Mesenchymal stem cell (in vitro differentiated cells and primary cell): ENCODE measurements around the gene OR51A4.
"Not testable (repeated sequence)": the region's sequence is repeated elsewhere in the genome, so short reads cannot be mapped to it uniquely, and the experiment has no call there.

Experiments
- DNase-seq: peaks from one replicate; pipeline ENCODE4 v3.0.0-alpha.2; 2013
- H2AFZ ChIP-seq: one replicate; pipeline ENCODE4 v1.6.1; 2013; ENCODE audit warnings: low read depth, mild to moderate bottlenecking, control low read depth, inconsistent platforms, low read length, moderate library complexity
- H2AK5ac ChIP-seq: 2 replicates; pipeline ENCODE4 v1.6.1; 2013; ENCODE audit warnings: low read length, moderate library complexity, mild to moderate bottlenecking, inconsistent platforms; ENCODE audit not compliant: severe bottlenecking
- H2BK120ac ChIP-seq: one replicate; pipeline ENCODE4 v1.6.1; 2013; ENCODE audit warnings: low read depth, mild to moderate bottlenecking, inconsistent platforms, low read length, moderate library complexity
- H2BK12ac ChIP-seq, 2 experiments: one replicate each; pipeline ENCODE4 v1.6.1; 2013; ENCODE audit warnings: inconsistent platforms in 2 of 2, low read length in 2 of 2, mild to moderate bottlenecking in 2 of 2, moderate library complexity in 2 of 2, control low read depth in 1 of 2
- H2BK15ac ChIP-seq: one replicate; pipeline ENCODE4 v1.6.1; 2013; ENCODE audit warnings: mild to moderate bottlenecking, low read depth, inconsistent platforms; ENCODE audit not compliant: poor library complexity, severe bottlenecking
- H2BK5ac ChIP-seq: 2 replicates; pipeline ENCODE4 v1.6.1; 2013; ENCODE audit warnings: low read depth, mild to moderate bottlenecking, low read length, control low read depth, inconsistent platforms; ENCODE audit not compliant: poor library complexity, severe bottlenecking
- H3K14ac ChIP-seq, 2 experiments: one replicate each; pipeline ENCODE4 v1.6.1; 2013; ENCODE audit warnings: inconsistent platforms in 2 of 2, low read length in 2 of 2, control low read depth in 1 of 2, mild to moderate bottlenecking in 1 of 2, moderate library complexity in 1 of 2
- H3K18ac ChIP-seq, 2 experiments: one replicate each; pipeline ENCODE4 v1.6.1; 2013; ENCODE audit warnings: inconsistent platforms in 2 of 2, low read length in 2 of 2, control low read depth in 1 of 2, low read depth in 1 of 2, mild to moderate bottlenecking in 1 of 2
- H3K23ac ChIP-seq, 2 experiments: one replicate each; pipeline ENCODE4 v1.6.1; 2013; ENCODE audit warnings: inconsistent platforms in 2 of 2, low read length in 2 of 2, mild to moderate bottlenecking in 2 of 2, moderate library complexity in 2 of 2, control low read depth in 1 of 2
- H3K27ac ChIP-seq: 2 replicates; pipeline ENCODE4 v1.5.1; 2013; ENCODE audit warnings: mild to moderate bottlenecking, moderate library complexity, low read length, control low read depth, inconsistent platforms; ENCODE audit not compliant: poor library complexity, severe bottlenecking
- H3K27me3 ChIP-seq, 2 experiments: 2 replicates each; pipeline versions ENCODE4 v1.6.1 to v1.7.0; 2013; ENCODE audit warnings: low read length in 2 of 2, mild to moderate bottlenecking in 2 of 2, moderate library complexity in 2 of 2, control low read depth in 1 of 2, inconsistent platforms in 1 of 2; ENCODE audit not compliant: control insufficient read depth in 1 of 2, insufficient read depth in 1 of 2
- H3K36me3 ChIP-seq, 2 experiments: 2 replicates each; pipeline versions ENCODE4 v1.6.1 to v1.7.0; 2013; ENCODE audit warnings: low read length in 2 of 2, control low read depth in 1 of 2, inconsistent platforms in 1 of 2, low read depth in 1 of 2, mild to moderate bottlenecking in 1 of 2; ENCODE audit not compliant: insufficient read depth in 2 of 2, control insufficient read depth in 1 of 2
- H3K4ac ChIP-seq, 2 experiments: one replicate each; pipeline ENCODE4 v1.6.1; 2013; ENCODE audit warnings: inconsistent platforms in 2 of 2, low read length in 2 of 2, mild to moderate bottlenecking in 2 of 2, moderate library complexity in 2 of 2, control low read depth in 1 of 2, low read depth in 1 of 2
- H3K4me1 ChIP-seq: 2 replicates; pipeline ENCODE4 v1.6.1; 2013; ENCODE audit warnings: low read depth, low read length, control low read depth; ENCODE audit not compliant: control insufficient read depth, insufficient read depth
- H3K4me2 ChIP-seq: 2 replicates; pipeline ENCODE4 v1.6.1; 2013; ENCODE audit warnings: low read length, mild to moderate bottlenecking, inconsistent platforms; ENCODE audit not compliant: poor library complexity, severe bottlenecking
- H3K4me3 ChIP-seq, 2 experiments: 2 replicates each; pipeline versions ENCODE4 v1.5.1 to v1.7.0; 2013; ENCODE audit warnings: low read length in 2 of 2, mild to moderate bottlenecking in 2 of 2, control low read depth in 1 of 2, low read depth in 1 of 2; ENCODE audit not compliant: insufficient read depth in 1 of 2
- H3K79me1 ChIP-seq: replicated peaks from 2 replicates; pipeline ENCODE4 v1.6.1; 2013; ENCODE audit warnings: mild to moderate bottlenecking, control low read depth, low read length, inconsistent platforms; ENCODE audit not compliant: poor library complexity, severe bottlenecking
- H3K9ac ChIP-seq: 2 replicates; pipeline ENCODE4 v1.7.0; 2013; ENCODE audit warnings: mild to moderate bottlenecking, low read length, moderate library complexity
- H3K9me3 ChIP-seq: 2 replicates; pipeline ENCODE4 v1.7.0; 2013; ENCODE audit warnings: mild to moderate bottlenecking, low read length; ENCODE audit not compliant: control insufficient read depth
- H4K8ac ChIP-seq: one replicate; pipeline ENCODE4 v1.6.1; 2013; ENCODE audit warnings: inconsistent platforms, mild to moderate bottlenecking, low read length, moderate library complexity
- H4K91ac ChIP-seq: one replicate; pipeline ENCODE4 v1.6.1; 2013; ENCODE audit warnings: mild to moderate bottlenecking, low read length, inconsistent platforms
- WGBS: methylation state at CpG from one replicate; pipeline ENCODE4 v1.1.7; 2013; ENCODE audit warnings: mixed read lengths; 5-methylcytosine and 5-hydroxymethylcytosine counted together

Gene OR51A4

GRCh38 chr11:4960877-4961276, 13.5 kb upstream of the OR51A4 start:
- Histone ChIP-seq H3K4ac (no peak overlapping the region), H4K91ac (no peak overlapping the region), H3K23ac (no peak overlapping the region), H3K9ac (no peak overlapping the region), H3K18ac (no peak overlapping the region), H2BK5ac (no peak overlapping the region), H3K4me3 (no peak overlapping the region), H3K9me3 (no peaks in the 10 kb centered on the region), H3K4me2 (no peak overlapping the region), H3K79me1 (no peaks in the 10 kb centered on the region), H3K14ac (no peak overlapping the region), H3K36me3 (no peaks in the 10 kb centered on the region), H2AK5ac (no peak overlapping the region), H3K4me1 (no peaks in the 10 kb centered on the region), H2BK15ac (no peak overlapping the region), H2BK120ac (no peak overlapping the region), H3K27me3 (no peaks in the 10 kb centered on the region), H2BK12ac (no peak overlapping the region), H4K8ac (no peak overlapping the region), H3K27ac (no peak overlapping the region), H2AFZ (no peak overlapping the region)
- DNase-seq, result no peak
- WGBS, result 79% methylated on average over 3 of the region's 3 CpGs

- Histone ChIP-seq H4K91ac (no peak overlapping the region), H3K4ac (no peak overlapping the region), H3K18ac (no peak overlapping the region), H3K9me3 (no peaks in the 10 kb centered on the region), H3K4me3 (no peak overlapping the region), H2BK120ac (no peak overlapping the region), H3K9ac (no peak overlapping the region), H4K8ac (no peak overlapping the region), H2AK5ac (no peak overlapping the region), H2BK15ac (no peak overlapping the region), H2BK5ac (no peak overlapping the region), H3K4me2 (no peak overlapping the region), H3K27me3 (no peaks in the 10 kb centered on the region), H3K79me1 (no peaks in the 10 kb centered on the region), H3K27ac (no peak overlapping the region), H3K4me1 (no peaks in the 10 kb centered on the region), H2BK12ac (no peak overlapping the region), H3K23ac (no peak overlapping the region), H3K36me3 (no peaks in the 10 kb centered on the region), H2AFZ (no peak overlapping the region), H3K14ac (no peak overlapping the region)
- 88% methylated on average over 4 of the region's 4 CpGs for WGBS
- DNase-seq, result no peak
Measured at GRCh38 chr11:4957396-4957795, 10.0 kb upstream of the OR51A4 start.

GRCh38 chr11:4955613-4956012, 8.2 kb upstream of the OR51A4 start, which contains the start of gene OR51A2:
OR51A2 (minus strand) TSS chr11:4955713; CDS start chr11:4955713, 0 bp downstream.
- H2BK15ac ChIP-seq, H4K91ac ChIP-seq, H3K14ac ChIP-seq, H3K79me1 ChIP-seq, H3K4me3 ChIP-seq, H2BK12ac ChIP-seq, H3K9me3 ChIP-seq, H3K4me1 ChIP-seq, H3K27ac ChIP-seq, DNase-seq, H3K36me3 ChIP-seq, H3K18ac ChIP-seq, H2BK5ac ChIP-seq, H3K23ac ChIP-seq, H4K8ac ChIP-seq, H3K4me2 ChIP-seq, H2BK120ac ChIP-seq, H2AK5ac ChIP-seq, H2AFZ ChIP-seq, H3K9ac ChIP-seq, H3K27me3 ChIP-seq, H3K4ac ChIP-seq: not testable (repeated sequence)
- whole genome bisulfite sequencing, result 65% methylated on average over 2 of the region's 2 CpGs

GRCh38 chr11:4936745-4937144, 10.7 kb downstream of the OR51A4 start:
- Histone ChIP-seq H4K91ac (no peak overlapping the region), H3K4ac (no peak overlapping the region), H2AK5ac (no peak overlapping the region), H2BK120ac (no peak overlapping the region), H3K27me3 (no peaks in the 10 kb centered on the region), H2BK12ac (no peak overlapping the region), H3K9ac (no peak overlapping the region), H3K23ac (no peak overlapping the region), H3K4me1 (no peaks in the 10 kb centered on the region), H4K8ac (no peak overlapping the region), H3K4me3 (no peak overlapping the region), H2AFZ (no peak overlapping the region), H2BK15ac (no peak overlapping the region), H3K79me1 (no peaks in the 10 kb centered on the region), H2BK5ac (no peak overlapping the region), H3K9me3 (no peaks in the 10 kb centered on the region), H3K14ac (no peak overlapping the region), H3K36me3 (no peaks in the 10 kb centered on the region), H3K4me2 (no peak overlapping the region), H3K18ac (no peak overlapping the region), H3K27ac (no peak overlapping the region)
- no peak for DNase-seq
- no CpG with 5 or more reads among the region's 3 CpGs for WGBS
